8988T (cell line): ENCODE results near the gene ARHGEF17.
"Not testable (repeated sequence)": the region's sequence is repeated elsewhere in the genome, so short reads cannot be mapped to it uniquely, and the experiment has no call there.

ENCODE experiments used
- DNase-seq: peaks from one replicate; pipeline ENCODE4 v3.0.0; 2011

ARHGEF17 gene

DNA sequence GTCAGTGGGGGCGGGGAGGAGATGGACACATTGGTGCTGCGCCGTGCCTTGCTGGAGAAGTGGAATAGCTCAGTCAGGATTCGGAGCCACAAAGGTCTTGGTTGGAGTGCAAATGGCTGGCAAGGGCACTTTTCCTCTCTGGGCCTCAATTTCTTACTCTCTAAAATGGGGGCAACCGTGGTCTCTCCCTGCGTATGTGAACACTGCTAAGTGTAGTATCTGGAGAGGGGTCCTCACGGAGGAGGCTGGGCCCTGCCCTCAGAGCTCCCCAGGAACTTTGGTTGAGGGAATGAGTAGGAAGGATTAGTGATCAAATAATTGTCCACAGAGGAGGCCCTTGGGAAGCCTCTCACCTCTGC is 35.4 kb upstream of the ARHGEF17 start:
- DNase-seq, result no peak

DNA sequence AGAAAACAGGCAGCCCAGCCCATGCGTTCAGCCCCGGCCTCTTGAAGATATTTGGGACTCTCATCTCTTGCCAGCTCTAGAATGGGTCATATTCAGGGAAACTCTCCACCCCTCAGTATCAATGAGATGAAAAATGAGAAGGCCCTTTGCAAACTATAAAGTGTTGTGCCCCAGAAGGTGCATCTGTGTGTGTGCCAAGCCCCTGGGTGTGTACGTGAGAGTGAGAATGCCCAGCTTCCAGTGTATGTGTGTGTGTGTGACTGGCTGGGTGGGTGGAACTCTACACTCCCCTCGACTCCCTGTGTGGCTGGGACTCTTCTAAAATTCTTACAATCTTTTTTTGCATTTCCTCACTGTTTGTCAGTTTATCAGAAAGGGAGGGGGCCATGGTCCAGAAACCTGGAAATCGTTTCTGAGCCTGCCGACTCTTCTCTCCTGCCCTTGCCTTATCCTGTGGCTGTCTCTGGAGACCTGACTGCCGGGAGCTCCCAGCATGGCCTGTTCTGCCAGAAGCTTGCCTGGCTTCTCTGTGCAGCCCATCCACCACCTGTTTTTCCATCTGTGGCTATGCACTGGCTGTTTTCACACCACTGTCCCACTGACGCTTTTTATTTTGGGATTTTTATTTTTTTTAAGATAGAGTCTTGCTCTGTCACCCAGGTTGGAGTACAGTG is 34.7 kb upstream of the ARHGEF17 start:
- DNase-seq, result peak; percentile 6

DNA sequence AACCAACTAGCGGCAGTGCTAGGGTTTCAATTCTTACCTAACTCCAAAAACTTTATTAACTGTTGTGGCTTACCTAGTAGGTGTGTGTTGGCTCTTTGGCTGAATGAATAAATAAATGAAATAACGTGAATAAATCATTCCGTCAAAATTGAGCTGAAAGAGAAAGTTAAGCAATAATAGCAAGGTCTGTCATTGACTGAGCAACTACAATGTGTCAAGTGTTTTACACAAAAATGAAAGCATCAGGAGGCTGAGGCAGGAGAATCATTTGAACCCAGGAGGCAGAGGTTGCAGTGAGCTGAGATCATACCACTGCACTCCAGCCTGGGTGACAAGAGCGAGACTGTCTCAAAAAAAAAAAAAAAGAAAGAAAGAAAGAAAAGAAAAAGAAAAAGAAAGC is 33.9 kb upstream of the ARHGEF17 start:
- DNase-seq, result not testable (repeated sequence)

DNA sequence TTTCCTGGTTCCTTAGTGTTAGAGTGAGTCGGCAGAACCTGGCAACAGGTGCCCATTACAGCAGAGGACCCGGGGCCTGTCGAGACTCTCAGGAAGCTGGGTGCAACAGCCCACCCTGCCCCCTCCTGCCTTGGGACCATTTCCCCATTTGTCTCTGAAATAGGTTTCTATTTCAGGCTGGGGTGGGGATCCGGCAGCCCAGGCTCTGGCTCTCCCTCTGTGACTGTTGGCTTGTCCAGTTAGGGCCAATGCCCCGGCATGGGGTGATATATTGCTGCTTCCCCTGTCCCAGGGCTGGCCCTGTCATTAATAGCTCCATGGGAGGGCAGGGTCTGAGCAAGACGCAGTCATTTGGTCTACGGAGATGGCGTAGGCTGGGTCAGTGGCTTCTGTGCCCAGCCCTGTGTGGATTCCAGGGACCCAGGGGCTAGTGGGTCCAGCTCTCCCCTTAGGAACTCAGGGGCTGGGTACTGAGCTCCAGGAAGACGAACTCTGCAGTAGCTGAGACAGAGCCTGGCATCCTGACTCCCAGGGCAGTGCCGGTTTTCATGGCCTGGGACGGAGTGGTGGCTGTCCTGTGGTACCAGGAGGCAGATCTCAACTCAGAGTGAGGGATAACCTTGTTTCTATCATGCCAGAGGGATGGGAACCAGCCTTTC is 33.2 kb upstream of the ARHGEF17 start:
- peak; percentile 5 for DNase-seq

DNA sequence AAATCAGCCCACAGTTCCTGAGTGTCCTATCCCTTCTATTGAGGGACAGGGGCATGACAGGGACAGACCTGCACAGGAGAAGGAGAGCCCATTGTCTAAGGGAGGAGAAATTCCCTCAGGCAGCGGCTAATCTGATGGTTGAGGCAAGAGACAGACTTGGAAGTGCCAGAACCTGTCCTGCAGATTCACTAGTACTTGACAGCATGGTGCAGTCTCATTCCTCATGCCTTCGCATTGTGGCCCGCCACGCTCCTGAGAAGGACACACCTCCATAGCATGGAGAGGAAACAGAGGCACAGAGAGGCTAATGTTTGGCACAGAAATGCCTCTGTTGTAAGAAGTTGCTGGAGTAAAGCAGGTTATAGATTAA is 32.7 kb upstream of the ARHGEF17 start:
- no peak for DNase-seq

DNA sequence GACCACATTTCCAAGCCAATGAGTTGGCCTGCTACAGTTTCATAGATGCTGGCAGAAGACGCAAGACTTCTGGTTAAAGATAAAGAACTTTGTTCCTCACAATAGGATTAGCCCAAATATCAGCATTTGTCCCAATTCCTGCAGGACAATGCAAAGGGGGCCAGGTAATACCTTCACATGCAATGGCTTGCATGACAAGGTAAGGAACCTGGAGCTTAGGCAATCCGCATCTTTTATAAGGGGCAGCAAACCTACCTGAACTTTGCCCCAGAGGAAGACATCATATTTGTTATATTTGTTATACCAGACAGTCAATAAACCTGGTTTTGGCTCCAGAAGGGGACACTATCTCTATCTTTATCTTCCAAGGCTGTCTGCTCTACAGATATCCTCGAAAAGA is 30.6 kb upstream of the ARHGEF17 start:
- DNase-seq, result no peak

DNA sequence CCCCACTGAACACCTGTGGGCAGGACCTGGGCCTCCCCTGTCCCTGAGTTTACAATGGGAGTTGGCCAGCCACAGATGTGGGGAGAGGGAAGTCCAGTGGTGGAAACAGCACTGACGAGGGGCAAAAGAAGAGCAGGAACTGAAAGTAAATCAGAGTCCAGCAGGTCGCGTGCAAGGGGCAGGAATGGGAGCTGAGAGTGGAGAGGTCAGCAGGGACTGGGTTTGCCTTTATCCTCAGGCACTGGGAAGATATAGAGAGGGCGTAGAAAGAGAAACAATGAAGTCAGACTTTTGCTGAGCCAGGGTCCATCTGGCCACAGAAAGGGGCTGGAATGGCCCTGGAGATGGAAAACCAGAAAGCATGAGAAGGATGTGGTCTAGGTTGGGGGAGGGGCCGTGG is 27.4 kb upstream of the ARHGEF17 start:
- DNase-seq, result no peak

DNA sequence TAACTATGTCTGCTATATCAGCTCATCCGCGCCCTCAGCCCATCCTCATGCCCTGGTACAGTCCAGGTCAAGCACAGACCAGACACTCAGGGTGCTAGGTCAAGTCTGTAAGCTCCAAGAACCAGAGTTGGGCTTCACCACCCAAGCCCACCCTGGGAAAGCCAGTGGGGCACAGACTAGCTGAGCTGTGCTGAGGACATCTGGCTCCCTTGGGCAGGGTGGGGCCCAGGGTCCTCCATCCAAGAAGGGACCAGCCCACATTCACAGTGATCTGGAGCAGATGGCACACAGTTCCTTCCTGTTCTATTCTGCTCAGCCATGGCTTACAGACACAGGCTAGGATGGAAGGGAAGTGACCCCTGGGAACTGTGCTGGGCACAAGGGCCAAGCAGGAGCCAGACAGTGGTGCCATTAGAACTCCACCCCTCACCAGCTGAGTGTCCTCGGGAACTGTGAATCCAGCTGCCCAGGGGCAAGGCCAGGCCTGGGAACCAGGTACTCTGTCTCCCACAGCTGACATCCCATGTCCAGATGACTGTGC is 26.8 kb upstream of the ARHGEF17 start:
- no peak for DNase-seq

DNA sequence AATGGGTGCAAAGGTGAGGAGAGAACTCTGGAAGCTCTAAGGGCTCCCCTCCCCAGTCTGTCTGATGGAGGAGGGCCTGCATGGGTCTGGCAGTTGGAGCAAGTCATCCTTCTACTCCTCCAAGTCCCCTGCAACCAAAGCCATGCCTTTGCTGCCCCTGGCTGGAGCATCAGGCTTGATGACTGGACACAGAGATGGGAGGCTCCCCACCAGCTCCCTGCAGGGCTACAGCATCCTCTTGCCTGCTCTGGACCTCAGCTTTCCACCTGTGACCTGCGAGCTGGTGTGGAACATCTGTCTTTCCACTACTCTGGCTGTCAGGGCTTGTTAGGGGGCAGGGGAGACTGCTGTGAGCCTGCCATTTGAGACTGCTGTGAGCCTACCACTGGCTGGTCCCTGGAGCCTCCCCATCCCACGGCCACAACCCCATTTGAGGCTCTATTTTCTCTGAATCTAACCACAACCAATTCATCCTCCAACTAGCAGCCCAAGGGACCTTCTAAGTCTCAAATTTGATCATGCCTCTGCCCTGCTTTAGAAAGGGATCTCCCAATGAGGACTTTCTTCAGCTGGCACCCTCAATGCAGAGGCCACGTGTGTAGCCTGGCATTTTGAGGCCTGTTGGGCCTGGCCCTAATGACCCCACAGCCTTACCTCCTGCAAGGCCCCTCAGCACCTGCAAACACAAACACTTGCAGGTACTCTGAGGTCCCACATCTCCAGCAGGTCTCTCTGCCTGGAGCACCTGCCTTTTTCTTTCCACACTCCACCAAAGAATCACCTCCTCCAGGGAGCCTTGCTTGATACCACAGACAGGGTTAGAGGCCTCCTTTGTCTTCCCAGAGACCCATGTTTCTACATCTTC is 26.0 kb upstream of the ARHGEF17 start:
- DNase-seq, result no peak

- no peak for DNase-seq
These were observed 24.6 kb upstream of the ARHGEF17 start for GRCh38 chr11:73283276-73284000.

DNA sequence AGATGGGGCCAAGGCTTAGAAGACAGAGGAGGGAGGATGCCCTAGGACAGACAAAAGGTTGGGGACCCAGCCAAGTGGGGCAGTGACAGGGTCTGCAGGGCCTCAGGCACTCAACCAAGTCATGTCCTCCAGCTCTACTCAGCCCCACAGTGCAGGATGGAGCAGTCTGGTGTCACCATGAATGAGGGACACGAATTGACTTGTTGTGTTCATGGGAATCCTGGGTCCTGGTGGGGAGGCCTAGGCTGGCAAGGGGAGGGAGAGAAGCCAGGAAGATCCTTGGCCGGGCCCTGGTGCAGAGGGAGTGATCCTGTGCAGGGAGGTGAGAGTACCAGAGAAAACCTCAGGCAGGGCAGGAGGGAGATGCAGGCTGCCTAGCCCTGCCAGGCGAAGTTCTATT is 24.0 kb upstream of the ARHGEF17 start:
- DNase-seq, result no peak

- DNase-seq, result no peak
These were observed 22.4 kb upstream of the ARHGEF17 start for GRCh38 chr11:73285721-73286120.

DNA sequence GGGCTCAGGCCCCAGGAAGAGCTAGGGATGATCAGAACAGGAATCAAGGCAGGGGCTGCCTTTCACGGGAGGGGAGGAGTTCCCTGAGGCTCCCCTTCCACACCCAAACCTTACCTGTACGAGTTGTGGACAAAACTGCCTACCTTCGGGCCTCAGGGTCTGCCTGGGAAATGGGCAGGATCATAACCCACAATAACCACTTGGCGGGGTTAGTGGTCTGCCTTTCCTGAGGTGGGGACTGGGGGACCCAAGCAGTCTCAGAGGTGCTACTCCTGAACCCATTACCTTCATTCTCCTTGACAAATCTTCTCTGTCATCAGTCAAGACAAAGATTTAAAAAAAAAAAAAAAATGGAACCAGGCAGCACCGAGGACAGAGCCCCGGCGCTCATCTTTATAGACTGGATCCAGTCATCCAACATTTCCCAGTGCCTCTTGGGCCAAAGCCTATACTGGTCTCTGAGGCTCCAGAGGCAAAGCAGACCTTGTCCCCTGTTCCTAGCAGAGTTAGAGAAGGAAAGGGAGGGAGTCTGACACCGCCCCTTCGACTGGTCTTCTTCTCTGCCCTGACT is 21.8 kb upstream of the ARHGEF17 start:
- DNase-seq, result no peak

DNA sequence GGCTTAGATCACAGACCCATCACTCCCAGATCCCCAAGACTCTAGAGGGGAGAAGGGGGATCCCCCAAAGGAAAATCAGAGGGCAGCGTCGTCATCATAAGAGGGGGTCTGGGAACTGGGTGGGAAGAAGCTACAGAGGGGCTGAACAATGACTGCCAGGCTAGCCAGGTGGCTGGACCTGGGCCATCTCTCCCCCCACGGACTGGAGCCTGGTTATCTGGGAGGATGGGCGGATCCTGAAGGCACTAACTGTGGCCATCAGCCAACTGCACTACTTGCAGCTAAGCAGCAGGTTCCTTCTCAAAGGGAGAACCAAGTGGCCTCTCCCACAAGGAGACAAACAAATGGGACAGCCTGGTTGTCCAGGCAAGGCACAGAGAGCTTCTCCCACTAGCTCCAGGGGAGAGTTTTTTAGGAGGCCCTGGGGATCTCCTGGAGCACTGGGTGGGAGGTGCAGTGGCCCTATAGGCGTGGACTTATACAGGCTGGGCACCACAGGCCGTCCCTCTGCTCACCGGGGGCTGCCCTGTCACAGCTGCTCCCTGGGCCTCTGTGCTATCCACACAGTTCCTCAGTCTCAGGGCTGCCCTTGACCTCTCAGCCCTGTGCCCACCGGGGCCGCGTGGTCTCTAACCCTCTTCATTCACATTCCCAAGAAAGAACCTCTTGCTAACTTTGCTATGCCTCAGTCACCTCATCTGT is 20.5 kb upstream of the ARHGEF17 start:
- DNase-seq, result no peak

DNA sequence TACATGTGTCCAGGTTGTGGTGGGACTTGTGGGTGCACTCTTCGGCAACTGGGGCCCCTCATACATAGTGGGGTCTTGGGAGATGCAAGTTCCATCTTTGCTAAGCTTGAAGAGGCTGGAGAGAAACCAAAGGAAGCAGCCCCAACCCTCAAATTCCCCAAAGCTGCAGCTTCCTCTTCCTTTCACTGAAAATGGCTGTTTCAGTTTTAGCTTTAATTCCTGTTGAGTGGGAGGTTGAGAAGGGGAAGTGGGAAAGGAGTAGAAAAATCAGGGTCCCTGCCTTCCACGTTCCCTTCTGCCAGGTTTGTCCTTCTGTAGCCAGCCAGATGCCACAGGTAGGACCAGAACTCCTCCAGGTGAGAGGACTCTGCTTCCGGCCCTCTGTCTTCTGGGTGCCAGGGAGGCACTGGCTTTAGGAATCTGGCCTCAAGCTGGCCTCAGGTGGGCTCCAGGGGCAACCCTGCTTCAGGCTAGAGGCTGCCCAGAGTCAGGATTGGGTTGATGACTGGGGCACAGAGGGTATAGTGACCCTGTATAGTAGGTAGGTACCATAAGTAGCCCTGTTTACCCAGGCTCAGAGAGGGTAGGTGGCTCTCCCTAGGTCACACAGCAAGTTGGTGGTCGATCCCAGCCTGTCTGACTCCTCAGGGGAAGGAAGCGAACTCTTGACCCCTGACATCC is 19.7 kb upstream of the ARHGEF17 start:
- no peak for DNase-seq

GRCh38 chr11:73288873-73289707 is 19.0 kb upstream of the ARHGEF17 start:
- DNase-seq, result peak; percentile 91

- no peak for DNase-seq
These were observed 17.5 kb upstream of the ARHGEF17 start for GRCh38 chr11:73290536-73290935.

DNA sequence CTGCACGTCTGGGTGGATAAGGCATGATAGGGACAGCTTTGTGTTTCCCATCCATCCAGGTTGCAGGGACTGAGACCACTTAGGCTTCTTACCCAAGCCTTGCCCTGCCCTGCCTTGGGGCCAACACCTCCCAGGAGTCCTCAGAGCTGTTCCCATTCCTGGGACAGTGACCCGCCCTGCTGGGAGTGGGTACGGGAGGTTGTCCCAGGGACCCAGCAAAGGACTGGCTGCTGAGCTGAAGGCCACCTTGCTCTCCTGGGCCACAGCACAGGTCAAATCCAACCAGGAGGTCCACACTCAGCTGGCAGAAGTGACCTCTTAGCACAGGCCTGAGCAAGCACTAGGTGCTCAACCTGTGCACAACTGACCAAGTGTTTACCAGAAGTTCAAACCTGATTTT is 16.9 kb upstream of the ARHGEF17 start:
- DNase-seq, result no peak

GRCh38 chr11:73291781-73292524 is 16.1 kb upstream of the ARHGEF17 start:
- no peak for DNase-seq

GRCh38 chr11:73292525-73292894 is 15.6 kb upstream of the ARHGEF17 start:
- DNase-seq, result no peak
